GM23338 (cell line): ENCODE measurements around the gene NDRG3.

Experiments used
- EZH2 ChIP-seq: fragments of 200-600 bp; sonication (generic); IDR thresholded peaks from one replicate; pipeline ENCODE4 v1.8.0; 2017; ENCODE audit warnings: antibody characterized with exemption, mild to moderate bottlenecking, low read depth; ENCODE audit not compliant: unreplicated experiment
- EZH2phosphoT487 ChIP-seq: fragments of 200-600 bp; sonication (generic); IDR thresholded peaks from one replicate; pipeline ENCODE4 v1.8.1; 2018; ENCODE audit warnings: antibody characterized with exemption; ENCODE audit not compliant: unreplicated experiment
- POLR2AphosphoS5 ChIP-seq: IDR thresholded peaks from 2 replicates; pipeline ENCODE4 v1.6.1; 2016; ENCODE audit warnings: antibody characterized with exemption, low read depth

DNA sequence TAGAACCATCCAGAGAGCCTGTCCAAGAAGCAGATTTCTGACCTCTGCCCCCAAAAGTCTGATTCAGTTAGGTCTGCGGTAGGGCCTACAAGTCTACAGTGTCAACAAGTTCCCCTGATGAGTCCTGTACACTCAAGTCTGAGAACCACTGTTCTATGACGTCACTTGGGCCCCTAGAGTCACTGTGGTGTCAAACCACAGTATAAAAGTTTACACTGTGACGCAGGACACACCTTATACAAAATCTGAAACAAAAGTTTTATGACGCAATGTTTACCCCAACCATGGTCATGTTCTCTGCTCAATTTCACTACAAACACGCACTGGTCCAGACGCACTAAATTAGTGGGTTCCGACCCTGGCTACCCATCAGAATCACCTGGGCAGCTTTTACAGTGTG is 117.8 kb downstream of the NDRG3 start:
- no peak for TF ChIP-seq POLR2AphosphoS5
- no peak for TF ChIP-seq EZH2
- TF ChIP-seq EZH2phosphoT487, result no peak
